Ectodermal cell (in vitro differentiated cells): Measurements from ENCODE around the gene PSMB2.

Experiments used
- H3K27ac ChIP-seq: 2 replicates; pipeline ENCODE4 v1.7.0; 2013; ENCODE audit warnings: mild to moderate bottlenecking, low read depth, low read length; ENCODE audit not compliant: insufficient read depth, poor library complexity, severe bottlenecking
- H3K27me3 ChIP-seq: 2 replicates; pipeline ENCODE4 v1.7.0; 2013; ENCODE audit warnings: mild to moderate bottlenecking, low read length; ENCODE audit not compliant: insufficient read depth, control insufficient read depth, poor library complexity, severe bottlenecking
- H3K36me3 ChIP-seq: one replicate; pipeline ENCODE4 v1.7.0; 2013; ENCODE audit warnings: low read length; ENCODE audit not compliant: control insufficient read depth, insufficient read depth
- H3K4me1 ChIP-seq: one replicate; pipeline ENCODE4 v1.7.0; 2013; ENCODE audit warnings: low read length; ENCODE audit not compliant: control insufficient read depth, insufficient read depth
- H3K4me3 ChIP-seq: 2 replicates; pipeline ENCODE4 v1.7.0; 2013; ENCODE audit warnings: low read depth, low read length, control low read depth; ENCODE audit not compliant: insufficient read depth
- H3K9me3 ChIP-seq: 2 replicates; pipeline ENCODE4 v1.7.0; 2013; ENCODE audit warnings: mild to moderate bottlenecking, low read length, moderate library complexity; ENCODE audit not compliant: control insufficient read depth
- WGBS, 2 experiments: methylation state at CpG; one replicate each; pipeline ENCODE4 v1.1.7; 2013; ENCODE audit warnings: missing lambda C conversion rate in 2 of 2; 5-methylcytosine and 5-hydroxymethylcytosine counted together

The PSMB2 gene

DNA sequence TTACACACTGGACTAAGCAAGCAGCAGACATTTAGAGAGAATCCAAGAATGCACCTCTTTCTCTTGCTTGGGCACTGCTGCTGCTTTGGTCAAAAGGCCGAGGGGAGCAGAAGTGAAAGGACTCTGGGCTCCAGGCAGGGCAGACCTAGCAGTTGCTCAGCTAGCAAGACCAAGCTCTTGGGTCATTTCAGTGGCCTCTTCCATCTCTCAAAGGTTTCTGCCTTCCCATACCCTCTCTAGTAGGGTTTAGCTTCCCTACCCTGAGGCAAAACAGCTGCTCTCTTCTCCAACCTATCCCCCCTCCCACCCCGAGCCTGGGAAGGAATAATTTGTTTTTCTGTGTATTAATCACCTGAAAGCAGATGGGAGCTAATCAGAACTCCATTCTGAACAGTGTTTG is 42.4 kb downstream of the PSMB2 start:
- no peaks in the 10 kb centered on the region for H3K27me3 ChIP-seq
- no peak overlapping the region for H3K27ac ChIP-seq
- WGBS, 2 experiments, result 87 to 98% methylated on average over 1 of the region's 2 CpGs
- H3K4me1 ChIP-seq, result no peaks in the 10 kb centered on the region
- H3K9me3 ChIP-seq, result no peaks in the 10 kb centered on the region
- H3K4me3 ChIP-seq, result no peak overlapping the region
- peaks cover 15% of the 10 kb centered on the region for H3K36me3 ChIP-seq

DNA sequence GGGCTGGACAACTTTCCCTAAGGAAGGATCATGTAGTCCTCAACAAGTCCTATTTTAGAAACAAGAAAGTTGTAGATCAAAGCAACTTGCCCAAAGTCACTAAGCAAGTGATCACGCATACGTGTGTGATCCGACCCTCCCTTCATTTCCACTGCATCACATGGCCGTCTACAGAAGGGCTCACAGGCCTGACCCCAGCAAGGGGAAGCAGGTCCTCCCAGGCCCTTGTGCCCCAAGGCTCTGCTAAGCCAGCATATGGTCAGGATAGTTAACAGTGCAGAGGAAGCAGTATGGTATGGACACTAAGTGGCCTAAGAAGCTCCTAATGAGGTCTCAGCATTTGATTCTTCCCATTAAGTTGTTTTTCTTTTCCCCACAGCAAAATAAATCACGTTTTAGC is 43.5 kb downstream of the PSMB2 start:
- peaks cover 9% of the 10 kb centered on the region for H3K36me3 ChIP-seq
- no peaks in the 10 kb centered on the region for H3K4me1 ChIP-seq
- WGBS, 2 experiments, result 92 to 95% methylated on average over 5 of the region's 5 CpGs
- no peak overlapping the region for H3K27ac ChIP-seq
- no peaks in the 10 kb centered on the region for H3K27me3 ChIP-seq
- H3K4me3 ChIP-seq, result no peak overlapping the region
- no peaks in the 10 kb centered on the region for H3K9me3 ChIP-seq

DNA sequence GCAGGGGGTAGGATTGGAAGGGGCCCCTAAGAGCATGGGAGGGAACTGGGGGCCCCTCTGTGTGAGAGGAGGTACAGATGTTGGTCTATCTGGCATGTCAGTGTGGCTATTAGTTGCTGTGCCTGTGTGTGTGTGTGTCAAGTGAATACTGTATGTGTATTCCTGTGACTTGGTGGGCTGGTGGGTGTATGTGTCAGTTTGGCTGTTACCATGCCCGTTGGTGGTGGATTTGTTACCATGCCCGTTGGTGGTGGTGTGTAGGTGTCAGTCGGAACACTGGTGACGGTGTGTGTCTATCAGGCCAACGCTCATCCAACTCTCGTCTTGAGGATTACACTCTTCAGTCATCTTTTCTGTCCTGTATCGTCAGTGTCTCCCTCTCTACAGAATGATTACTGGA is 45.6 kb downstream of the PSMB2 start:
- Histone ChIP-seq H3K9me3 (no peaks in the 10 kb centered on the region), H3K36me3 (no peaks in the 10 kb centered on the region), H3K27me3 (no peaks in the 10 kb centered on the region), H3K27ac (no peak overlapping the region), H3K4me1 (no peaks in the 10 kb centered on the region), H3K4me3 (no peak overlapping the region)
- WGBS, 2 experiments, result 95% methylated on average over 7 of the region's 7 CpGs

DNA sequence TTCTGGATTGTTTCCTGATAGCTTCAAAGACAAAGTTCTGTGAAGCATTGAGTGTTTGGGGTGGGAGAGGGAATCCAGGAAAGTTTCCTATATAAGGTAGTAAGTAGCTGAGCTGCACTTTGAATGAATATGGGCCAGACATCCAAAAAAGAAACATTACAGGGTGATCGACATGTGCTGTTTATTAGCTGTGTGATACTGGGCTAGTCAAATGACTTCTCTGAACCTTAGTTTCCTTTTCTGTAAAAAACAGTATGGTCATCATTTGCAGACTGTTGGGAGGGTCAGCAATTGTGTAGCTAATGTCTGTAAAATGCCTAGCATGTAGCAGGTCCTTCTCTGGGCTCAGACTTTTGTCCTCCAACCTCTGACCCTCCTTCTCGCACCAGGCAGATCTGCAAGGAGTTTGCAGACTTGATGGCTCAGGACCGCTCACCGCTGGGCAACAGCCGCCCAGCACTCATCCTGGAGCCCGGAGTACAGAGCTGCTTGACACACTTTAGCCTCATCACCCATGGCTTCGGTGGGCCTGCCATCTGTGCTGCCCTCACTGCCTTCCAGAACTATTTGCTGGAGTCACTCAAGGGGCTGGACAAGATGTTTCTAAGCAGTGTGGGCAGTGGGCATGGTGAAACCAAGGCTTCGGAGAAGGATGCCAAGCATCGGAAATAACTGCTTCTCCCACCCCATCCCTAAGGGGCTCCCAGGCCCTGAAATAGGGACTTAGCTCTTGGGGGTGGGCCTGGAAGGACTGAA is 47.1 kb downstream of the PSMB2 start:
- H3K27ac ChIP-seq, result no peak overlapping the region
- no peaks in the 10 kb centered on the region for H3K4me1 ChIP-seq
- no peaks in the 10 kb centered on the region for H3K27me3 ChIP-seq
- H3K9me3 ChIP-seq, result no peaks in the 10 kb centered on the region
- 93 to 95% methylated on average over 9 of the region's 9 CpGs for WGBS, 2 experiments
- H3K4me3 ChIP-seq, result no peak overlapping the region
- no peaks in the 10 kb centered on the region for H3K36me3 ChIP-seq

DNA sequence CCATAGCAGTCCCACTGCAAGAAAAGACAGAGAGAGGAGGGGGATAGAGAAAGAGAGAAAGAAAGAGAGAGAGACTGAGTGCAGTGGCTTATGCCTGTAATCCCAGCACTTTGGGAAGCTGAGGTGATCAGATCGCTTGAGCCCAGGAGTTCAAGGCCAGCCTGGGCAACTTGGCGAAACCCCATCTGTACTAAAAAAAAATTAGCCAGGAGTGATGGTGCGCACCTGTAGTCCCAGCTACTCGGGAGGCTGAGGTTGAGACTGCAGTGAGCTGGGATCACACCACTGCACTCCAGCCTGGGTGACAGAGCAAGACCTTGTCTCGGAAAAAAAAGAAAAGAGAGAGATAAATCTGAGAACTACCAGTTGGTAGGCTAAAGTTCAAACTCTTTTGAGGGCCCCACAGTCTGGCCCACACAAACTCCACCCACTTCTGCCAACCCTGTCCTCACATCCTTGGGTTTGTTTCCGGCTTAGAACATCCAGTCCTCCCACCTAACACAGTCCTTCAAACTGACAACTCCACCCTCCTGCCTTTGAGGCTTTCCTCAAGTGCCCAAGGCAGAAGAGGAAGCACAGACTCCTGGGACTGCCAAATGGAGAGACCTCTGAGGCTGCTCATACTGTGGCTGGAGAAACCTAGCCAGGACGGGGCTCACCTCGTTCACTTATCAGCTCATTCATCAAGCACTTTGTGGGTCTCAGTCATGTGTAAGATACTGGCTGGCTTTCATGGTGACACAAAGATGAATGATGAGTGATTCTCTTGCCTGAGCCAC is 48.1 kb downstream of the PSMB2 start:
- no peaks in the 10 kb centered on the region for H3K4me1 ChIP-seq
- H3K4me3 ChIP-seq, result no peak overlapping the region
- 92% methylated on average over 8 of the region's 8 CpGs for WGBS, 2 experiments
- H3K9me3 ChIP-seq, result no peaks in the 10 kb centered on the region
- no peaks in the 10 kb centered on the region for H3K36me3 ChIP-seq
- no peak overlapping the region for H3K27ac ChIP-seq
- no peaks in the 10 kb centered on the region for H3K27me3 ChIP-seq

DNA sequence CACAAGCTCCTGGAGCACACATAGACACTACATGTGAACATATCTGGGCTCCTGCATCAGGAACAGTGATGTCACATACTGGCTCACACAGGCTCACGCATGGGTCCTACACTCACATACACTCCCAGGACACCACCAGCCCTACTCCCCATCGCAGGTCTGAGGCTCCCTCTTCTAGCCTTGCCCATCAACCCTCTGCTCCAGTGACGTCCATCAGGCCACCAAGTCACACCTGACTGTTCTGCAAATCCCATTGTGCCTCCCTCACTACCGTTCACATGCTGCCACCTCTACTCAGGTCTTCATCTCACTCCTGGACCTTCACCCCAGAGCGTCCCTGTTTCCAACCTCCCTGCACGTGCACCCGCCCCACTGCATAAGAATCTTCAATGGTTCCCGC is 50.1 kb downstream of the PSMB2 start:
- Histone ChIP-seq H3K27me3 (no peaks in the 10 kb centered on the region), H3K9me3 (no peaks in the 10 kb centered on the region), H3K36me3 (no peaks in the 10 kb centered on the region), H3K27ac (no peak overlapping the region), H3K4me3 (no peak overlapping the region), H3K4me1 (no peaks in the 10 kb centered on the region)
- WGBS, 2 experiments, result 90 to 93% methylated on average over 8 of the region's 8 CpGs

DNA sequence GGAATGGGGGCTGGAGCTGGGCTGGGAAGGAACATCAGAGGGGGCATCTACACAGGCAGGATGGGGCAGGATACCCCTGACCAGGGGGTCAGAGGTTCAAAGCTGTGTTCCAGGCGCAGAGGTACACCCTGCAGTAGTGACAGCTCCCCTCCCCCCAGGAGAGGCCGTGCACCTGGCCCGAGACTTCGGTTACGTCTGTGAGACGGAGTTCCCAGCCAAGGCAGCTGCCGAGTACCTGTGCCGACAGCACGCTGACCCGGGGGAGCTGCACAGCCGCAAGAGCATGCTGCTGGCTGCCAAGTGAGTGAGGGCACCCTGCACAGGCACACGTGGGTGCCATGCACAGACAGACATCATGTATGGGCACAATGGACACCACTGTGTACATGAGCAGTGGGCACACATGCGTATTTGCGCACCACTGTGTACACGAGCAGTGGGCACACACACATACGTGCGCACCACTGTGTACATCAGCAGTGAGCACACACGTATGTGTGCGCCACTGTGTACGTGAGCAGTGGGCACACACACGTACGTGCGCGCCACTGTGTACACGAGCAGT is 50.8 kb downstream of the PSMB2 start:
- Histone ChIP-seq H3K4me3 (no peak overlapping the region), H3K9me3 (no peaks in the 10 kb centered on the region)
- 94 to 96% methylated on average over 25 of the region's 25 CpGs for WGBS, 2 experiments

DNA sequence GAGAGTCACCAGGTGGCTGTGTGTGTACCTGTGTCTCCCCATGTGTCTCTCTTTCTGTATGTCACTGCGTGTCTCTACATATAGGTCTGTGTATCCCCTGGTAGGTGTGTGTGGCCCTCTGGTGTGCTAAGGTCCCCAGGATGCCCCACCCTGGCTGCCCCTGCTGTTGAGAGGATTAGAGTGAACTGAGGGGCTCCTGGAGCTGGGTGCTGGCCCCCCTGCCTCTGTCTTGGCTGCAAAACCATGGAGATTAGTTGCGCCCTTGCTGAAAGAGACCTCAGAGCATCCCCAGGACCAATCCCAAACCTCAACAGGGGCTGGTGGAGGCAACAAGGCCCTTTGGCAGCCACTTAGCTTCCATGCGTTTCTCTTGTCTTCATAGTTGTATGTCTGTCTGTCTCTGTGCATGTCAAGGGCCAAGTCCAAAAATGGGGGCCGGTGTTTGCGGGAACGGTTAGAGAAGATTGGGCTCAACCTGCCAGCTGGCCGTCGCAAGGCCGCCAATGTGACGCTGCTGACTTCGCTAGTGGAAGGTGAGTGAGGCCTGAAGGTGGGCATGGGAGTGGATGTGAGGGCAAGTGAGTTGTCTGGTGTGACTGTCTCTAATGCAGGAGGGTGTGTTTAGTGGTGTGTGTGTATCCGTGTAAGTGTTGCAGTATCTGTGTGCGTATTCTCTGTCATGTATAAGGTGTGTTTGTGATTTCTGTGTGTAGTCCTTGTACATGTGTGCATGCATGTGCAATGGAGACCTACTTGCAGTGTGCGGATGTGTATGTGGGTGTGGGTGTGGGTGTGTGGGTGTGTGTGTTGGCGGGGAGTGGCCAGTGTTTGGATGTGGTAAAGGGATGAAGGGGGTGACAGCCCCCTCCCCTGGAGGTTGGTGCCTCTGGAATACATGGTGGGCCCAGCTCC is 51.6 kb downstream of the PSMB2 start:
- Histone ChIP-seq H3K36me3 (no peaks in the 10 kb centered on the region), H3K27me3 (no peaks in the 10 kb centered on the region), H3K4me3 (no peak overlapping the region), H3K27ac (no peak overlapping the region), H3K4me1 (no peaks in the 10 kb centered on the region), H3K9me3 (no peaks in the 10 kb centered on the region)
- WGBS, 2 experiments, result 92 to 95% methylated on average over 15 of the region's 15 CpGs

More for the DNA sequence above, 50.8 kb downstream of the PSMB2 start:
- H3K4me1 ChIP-seq, result no peaks in the 10 kb centered on the region
- no peaks in the 10 kb centered on the region for H3K36me3 ChIP-seq
- H3K27ac ChIP-seq, result no peak overlapping the region
- no peaks in the 10 kb centered on the region for H3K27me3 ChIP-seq

DNA sequence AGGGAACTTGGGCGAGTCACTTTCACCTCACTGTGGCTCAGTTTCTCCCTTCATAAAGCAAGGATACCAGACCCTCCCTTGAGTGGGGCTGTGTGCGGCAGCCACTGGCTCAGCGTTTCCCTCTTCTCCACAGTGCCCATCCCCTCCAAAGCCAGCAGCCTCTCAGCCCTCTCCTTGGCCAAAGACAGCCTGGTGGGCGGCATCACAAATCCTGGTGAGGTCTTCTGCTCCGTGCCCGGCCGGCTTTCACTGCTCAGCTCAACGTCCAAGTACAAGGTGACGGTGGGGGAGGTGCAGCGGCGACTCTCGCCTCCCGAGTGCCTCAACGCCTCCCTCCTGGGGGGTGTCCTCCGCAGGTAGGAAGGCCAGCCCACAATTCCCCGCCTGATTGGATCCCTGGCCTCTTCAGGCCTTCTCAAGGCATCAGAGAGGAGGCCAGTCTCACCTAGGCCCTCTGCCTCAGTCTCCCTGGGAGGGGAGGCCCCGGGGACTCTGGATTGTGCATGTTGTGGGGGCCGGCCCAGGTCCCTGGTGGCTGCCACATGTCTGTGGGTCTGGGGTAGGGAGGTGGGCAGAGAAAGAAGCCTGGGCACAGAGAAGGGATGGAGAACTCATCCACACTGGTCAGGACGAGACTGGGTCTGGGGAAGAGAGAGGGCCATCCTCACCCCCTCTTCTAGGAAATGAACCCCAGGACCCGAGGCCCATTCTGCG is 53.0 kb downstream of the PSMB2 start:
- Histone ChIP-seq H3K27ac (no peak overlapping the region), H3K4me3 (no peak overlapping the region), H3K9me3 (no peaks in the 10 kb centered on the region), H3K4me1 (no peaks in the 10 kb centered on the region), H3K27me3 (no peaks in the 10 kb centered on the region), H3K36me3 (no peaks in the 10 kb centered on the region)
- 79 to 81% methylated on average over 21 of the region's 21 CpGs for WGBS, 2 experiments
